MM.1S (cell line): Measurements from ENCODE around the gene FZD1.
"Not testable (repeated sequence)": the region's sequence is repeated elsewhere in the genome, so short reads cannot be mapped to it uniquely, and the experiment has no call there.

ENCODE experiments used
- DNase-seq: peaks from one replicate; pipeline ENCODE4 v3.0.0-alpha.2; 2015
- H2AFZ ChIP-seq: fragments of 300-600 bp; sonication (generic); 2 replicates; pipeline ENCODE4 v1.6.0; 2016; ENCODE audit warnings: antibody characterized with exemption, low read length
- H3F3A ChIP-seq: fragments of 300-600 bp; sonication (generic); 2 replicates; pipeline ENCODE4 v1.6.1; 2016; ENCODE audit warnings: mild to moderate bottlenecking, antibody characterized with exemption, low read length, moderate library complexity, mixed read lengths; ENCODE audit not compliant: insufficient read depth
- H3K27ac ChIP-seq: fragments of 300-600 bp; sonication (generic); 2 replicates; pipeline ENCODE4 v1.5.1; 2016; ENCODE audit warnings: mild to moderate bottlenecking, low read length
- H3K27me3 ChIP-seq: fragments of 300-600 bp; sonication (generic); replicated peaks from 2 replicates; pipeline ENCODE4 v1.6.0; 2016; ENCODE audit warnings: low read length; ENCODE audit not compliant: insufficient read depth
- H3K36me3 ChIP-seq: fragments of 300-600 bp; sonication (generic); replicated peaks from 2 replicates; pipeline ENCODE4 v1.6.1; 2016; ENCODE audit warnings: mild to moderate bottlenecking, low read length, mixed read lengths; ENCODE audit not compliant: insufficient read depth
- H3K4me1 ChIP-seq: fragments of 300-600 bp; sonication (generic); 2 replicates; pipeline ENCODE4 v1.6.1; 2016; ENCODE audit warnings: low read length, mixed read lengths
- H3K4me2 ChIP-seq: fragments of 300-600 bp; sonication (generic); 2 replicates; pipeline ENCODE4 v1.6.0; 2016; ENCODE audit warnings: low read depth, low read length
- H3K4me3 ChIP-seq: fragments of 300-600 bp; sonication (generic); 2 replicates; pipeline ENCODE4 v1.5.1; 2016; ENCODE audit warnings: low read length, mixed read lengths
- H3K79me2 ChIP-seq: fragments of 300-600 bp; sonication (generic); 2 replicates; pipeline ENCODE4 v1.6.1; 2016; ENCODE audit warnings: mixed run types, low read length, mixed read lengths
- H3K9ac ChIP-seq: fragments of 300-600 bp; sonication (generic); 2 replicates; pipeline ENCODE4 v1.6.1; 2016; ENCODE audit warnings: low read length, mixed read lengths
- H3K9me2 ChIP-seq: fragments of 300-600 bp; sonication (generic); replicated peaks from 2 replicates; pipeline ENCODE4 v1.6.1; 2016; ENCODE audit warnings: mild to moderate bottlenecking, low read length, mixed read lengths; ENCODE audit not compliant: insufficient read depth
- H3K9me3 ChIP-seq: fragments of 300-600 bp; sonication (generic); replicated peaks from 2 replicates; pipeline ENCODE4 v1.6.1; 2016; ENCODE audit warnings: mild to moderate bottlenecking, low read length, mixed read lengths; ENCODE audit not compliant: insufficient read depth
- H4K20me1 ChIP-seq: fragments of 300-600 bp; sonication (generic); 2 replicates; pipeline ENCODE4 v1.6.1; 2016; ENCODE audit warnings: mild to moderate bottlenecking, low read length, moderate library complexity, mixed read lengths; ENCODE audit not compliant: insufficient read depth
- CTCF ChIP-seq: fragments of 300-600 bp; sonication (generic); IDR thresholded peaks from 2 replicates; pipeline ENCODE4 v1.5.1; 2016; ENCODE audit warnings: antibody characterized with exemption, low read length, mixed read lengths
- EZH2 ChIP-seq: fragments of 300-600 bp; sonication (generic); optimal IDR thresholded peaks from 2 replicates; pipeline ENCODE3; 2017; ENCODE audit warnings: low read depth, mild to moderate bottlenecking, antibody characterized with exemption, low read length, mixed read lengths
- EZH2phosphoT487 ChIP-seq: fragments of 300-600 bp; sonication (generic); IDR thresholded peaks from 2 replicates; pipeline ENCODE4 v1.6.1; 2018; ENCODE audit warnings: antibody characterized with exemption, low read length

Gene FZD1

GRCh38 chr7:91302794-91303193 lies 38.6 kb downstream of the FZD1 start:
- no peak overlapping the region for H3K9ac ChIP-seq
- H3K27ac ChIP-seq: no peak overlapping the region
- H2AFZ ChIP-seq: no peak overlapping the region
- no peak for DNase-seq
- no peak for TF ChIP-seq EZH2phosphoT487
- no peaks in the 10 kb centered on the region for H3K9me2 ChIP-seq
- no peaks in the 10 kb centered on the region for H3K4me1 ChIP-seq
- H3K27me3 ChIP-seq: no peaks in the 10 kb centered on the region
- no peaks in the 10 kb centered on the region for H3K36me3 ChIP-seq
- H3K4me3 ChIP-seq: no peak overlapping the region
- no peaks in the 10 kb centered on the region for H4K20me1 ChIP-seq
- no peaks in the 10 kb centered on the region for H3K79me2 ChIP-seq
- H3F3A ChIP-seq: no peaks in the 10 kb centered on the region
- no peaks in the 10 kb centered on the region for H3K9me3 ChIP-seq
- no peak overlapping the region for H3K4me2 ChIP-seq

DNA sequence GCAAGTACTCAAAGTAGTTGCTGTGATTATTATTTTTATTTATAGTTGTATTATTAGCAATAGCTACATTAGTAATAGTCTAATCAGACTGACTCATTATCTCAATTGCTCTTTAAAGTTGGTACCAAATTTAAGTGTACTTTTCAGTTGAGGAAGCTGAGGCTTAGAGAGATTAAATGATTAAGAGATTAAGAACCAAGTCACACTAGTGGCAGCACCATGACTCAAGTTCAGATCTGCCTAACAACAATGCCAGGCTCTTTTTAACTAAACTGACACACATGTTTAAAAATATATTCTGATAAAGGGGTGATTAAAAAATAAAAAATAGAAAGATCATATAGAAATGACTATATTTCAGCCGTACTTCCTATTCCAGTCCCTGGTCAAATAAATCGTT lies 42.0 kb downstream of the FZD1 start:
- no peaks in the 10 kb centered on the region for H3F3A ChIP-seq
- H3K4me2 ChIP-seq: no peak overlapping the region
- H3K4me1 ChIP-seq: no peaks in the 10 kb centered on the region
- no peaks in the 10 kb centered on the region for H3K79me2 ChIP-seq
- no peaks in the 10 kb centered on the region for H3K9me2 ChIP-seq
- H3K9ac ChIP-seq: no peak overlapping the region
- no peak overlapping the region for H3K27ac ChIP-seq
- no peaks in the 10 kb centered on the region for H3K9me3 ChIP-seq
- no peak for DNase-seq
- H3K36me3 ChIP-seq: no peaks in the 10 kb centered on the region
- H3K27me3 ChIP-seq: no peaks in the 10 kb centered on the region
- H3K4me3 ChIP-seq: no peak overlapping the region
- H4K20me1 ChIP-seq: no peaks in the 10 kb centered on the region
- TF ChIP-seq EZH2: no peak
- TF ChIP-seq EZH2phosphoT487: no peak
- TF ChIP-seq CTCF: no peak
- H2AFZ ChIP-seq: no peak overlapping the region

DNA sequence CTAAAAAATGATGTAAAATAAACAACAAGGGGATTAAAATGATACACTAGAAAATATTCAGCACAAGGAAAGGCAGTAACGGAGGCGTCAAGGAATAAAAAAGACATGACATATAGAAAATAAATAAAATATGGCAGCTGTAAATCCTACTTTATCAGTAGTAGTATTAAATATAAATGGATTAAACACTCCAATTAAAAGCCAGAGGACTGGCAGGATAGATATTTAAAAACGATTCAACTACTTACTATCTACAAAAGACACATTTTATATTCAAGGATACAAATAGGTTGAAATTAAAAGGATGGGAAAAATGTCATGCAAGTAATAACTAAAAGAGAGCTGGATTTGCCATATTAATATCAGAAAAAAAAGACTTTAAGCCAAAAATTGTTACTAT lies 43.2 kb downstream of the FZD1 start:
- no peak overlapping the region for H3K4me2 ChIP-seq
- no peaks in the 10 kb centered on the region for H3K36me3 ChIP-seq
- no peaks in the 10 kb centered on the region for H3K9me2 ChIP-seq
- no peak overlapping the region for H3K27ac ChIP-seq
- no peaks in the 10 kb centered on the region for H3K79me2 ChIP-seq
- no peaks in the 10 kb centered on the region for H3F3A ChIP-seq
- TF ChIP-seq EZH2phosphoT487 (no peak), EZH2 (no peak), CTCF (no peak)
- no peak for DNase-seq
- H3K4me3 ChIP-seq: no peak overlapping the region
- no peaks in the 10 kb centered on the region for H3K27me3 ChIP-seq
- no peaks in the 10 kb centered on the region for H3K4me1 ChIP-seq
- no peaks in the 10 kb centered on the region for H4K20me1 ChIP-seq
- H3K9me3 ChIP-seq: no peaks in the 10 kb centered on the region
- no peak overlapping the region for H3K9ac ChIP-seq
- H2AFZ ChIP-seq: no peak overlapping the region

DNA sequence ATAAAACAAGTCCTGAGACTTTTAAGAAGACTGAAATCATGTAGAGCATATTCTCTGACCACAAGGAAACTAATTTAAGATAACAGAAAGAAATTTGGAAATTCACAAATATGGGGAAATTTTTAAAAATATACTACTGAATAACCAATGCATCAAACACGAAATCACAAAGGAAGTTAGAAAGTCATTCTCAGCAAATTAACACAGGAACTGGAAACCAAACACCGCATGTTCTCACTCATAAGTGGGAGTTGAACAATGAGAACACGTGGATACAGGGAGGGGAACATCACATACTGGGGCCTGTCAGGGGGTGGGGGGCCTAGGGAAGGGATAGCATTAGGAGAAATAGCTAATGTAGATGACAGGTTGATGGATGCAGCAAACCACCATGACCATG lies 44.0 kb downstream of the FZD1 start:
- H3K79me2 ChIP-seq, H4K20me1 ChIP-seq, H3K27ac ChIP-seq, H3K4me3 ChIP-seq, H3K9me3 ChIP-seq, DNase-seq, H3F3A ChIP-seq, H3K4me1 ChIP-seq, H3K27me3 ChIP-seq, H2AFZ ChIP-seq, H3K4me2 ChIP-seq, H3K36me3 ChIP-seq, H3K9me2 ChIP-seq, H3K9ac ChIP-seq: not testable (repeated sequence)
